ENCODE results near the gene IRF2BP2. TPM values are rescaled to one million over a fixed set of nuclear protein-coding genes. Genes with fewer than 3 reads are reported as not detected.

IRF2BP2 gene
- total and polyA plus RNA-seq, 2 of the 13 experiments (the other 11 are each of a cell fraction or from before 2014, with no cell fraction given), result 140 to 147 TPM

GRCh38 chr1:234605983-234606783 lies 3.8 kb downstream of the IRF2BP2 start (continued):
- TF ChIP-seq ZNF770 (CRISPR knock-in tag; IDR thresholded peaks at IDR 0.05) (no peak), SOX5 (CRISPR knock-in tag; IDR thresholded peaks at IDR 0.05; ENCODE audit: borderline replicate concordance) (peak; percentile 57; the same call in 1 of the 2 replicates), RBM22 (optimal IDR thresholded peaks at IDR 0.05; ENCODE audit: low read length) (peak; percentile 94), ARNT2 (CRISPR knock-in tag; IDR thresholded peaks at IDR 0.05; ENCODE audit: low read depth) (no peak), ARHGAP35 (CRISPR knock-in tag; IDR thresholded peaks at IDR 0.05; ENCODE audit: borderline replicate concordance) (no peak), AGO1 (IDR thresholded peaks at IDR 0.05; ENCODE audit: low read depth, low read length, poor library complexity, severe bottlenecking) (no peak), SAP130 (CRISPR knock-in tag; IDR thresholded peaks at IDR 0.05; ENCODE audit: low read depth) (peak; percentile 57), NFE2L2 (IDR thresholded peaks at IDR 0.05; ENCODE audit: low read length) (no peak), JUND (CRISPR knock-in tag; IDR thresholded peaks at IDR 0.05) (0 out of 2 replicates have a peak, but pooled peaks have one; percentile 6), POLR2AphosphoS5 (IDR thresholded peaks at IDR 0.05; ENCODE audit: low read depth, low read length) (peak; percentile 79), CENPT (CRISPR knock-in tag; IDR thresholded peaks at IDR 0.05; ENCODE audit: low read depth) (no peak), SRY (CRISPR knock-in tag; IDR thresholded peaks at IDR 0.05) (no peak), POLR2G (IDR thresholded peaks at IDR 0.05; ENCODE audit: low read depth, low read length) (peak; percentile 82), EEA1 (CRISPR knock-in tag; IDR thresholded peaks at IDR 0.05; ENCODE audit: borderline replicate concordance) (0 out of 2 replicates have a peak, but pooled peaks have one; percentile 48), ZNF441 (CRISPR knock-in tag; IDR thresholded peaks at IDR 0.05; ENCODE audit: borderline replicate concordance) (no peak), ZNF790 (CRISPR knock-in tag; IDR thresholded peaks at IDR 0.05; ENCODE audit: borderline replicate concordance) (no peak), ZNF468 (CRISPR knock-in tag; IDR thresholded peaks at IDR 0.05) (no peak), LCORL (IDR thresholded peaks at IDR 0.05) (0 out of 2 replicates have a peak, but pooled peaks have one; percentile 33), LCORL (CRISPR knock-in tag; IDR thresholded peaks at IDR 0.05) (no peak), ZNF317 (CRISPR knock-in tag; IDR thresholded peaks at IDR 0.05) (peak; percentile 5; the same call in 1 of the 2 replicates), ZNF740 (CRISPR knock-in tag; IDR thresholded peaks at IDR 0.05) (no peak), GPBP1L1 (CRISPR knock-in tag; IDR thresholded peaks at IDR 0.05) (no peak), IRX3 (CRISPR knock-in tag; IDR thresholded peaks at IDR 0.05; ENCODE audit: borderline replicate concordance, low read depth) (no peak), UBTF (CRISPR knock-in tag; IDR thresholded peaks at IDR 0.05) (peak; percentile 42), RXRB (CRISPR knock-in tag; IDR thresholded peaks at IDR 0.05; ENCODE audit: borderline replicate concordance) (no peak; the same call in 1 of the 2 replicates)

Measured in HepG2 (cell line).